GM12891 (cell line): ENCODE measurements around the gene CBX7.

Source experiments
- POLR2A ChIP-seq: IDR thresholded peaks from 2 replicates; pipeline ENCODE4 v1.6.1; 2011; ENCODE audit warnings: low read depth, low read length, control low read depth
- POLR2AphosphoS5 ChIP-seq: IDR thresholded peaks from 2 replicates; pipeline ENCODE4 v1.6.1; 2011; ENCODE audit warnings: low read depth, low read length, control low read depth

DNA sequence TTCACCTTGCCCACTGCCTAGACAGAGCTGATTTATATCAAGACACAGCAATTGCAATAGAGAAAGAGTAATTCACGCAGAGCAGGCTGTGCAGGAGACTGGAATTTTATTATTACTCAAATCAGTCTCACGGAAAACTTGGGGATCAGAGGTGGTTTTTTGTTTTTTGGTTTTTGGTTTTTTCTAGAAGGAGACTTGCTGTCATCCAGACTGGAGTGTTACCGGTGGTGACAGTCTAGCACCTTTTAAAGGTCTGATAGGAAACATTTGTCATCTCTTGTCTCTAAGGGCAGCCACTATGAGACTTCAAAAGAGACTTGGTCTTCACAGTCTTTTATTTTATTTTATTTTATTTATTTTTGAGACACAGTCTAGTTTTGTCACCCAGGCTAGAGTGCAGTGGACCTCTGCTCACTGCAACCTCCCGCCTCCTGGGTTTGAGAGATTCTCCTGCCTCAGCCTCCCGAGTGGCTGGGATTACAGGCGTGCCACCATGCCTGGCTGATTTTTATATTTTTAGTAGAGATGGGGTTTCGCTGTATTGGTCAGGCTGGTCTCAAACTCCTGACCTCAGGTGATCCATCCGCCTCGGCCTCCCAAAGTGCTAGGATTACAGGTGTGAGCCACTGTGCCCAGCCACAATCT is 36.4 kb downstream of the CBX7 start:
- no peak for TF ChIP-seq POLR2AphosphoS5
- TF ChIP-seq POLR2A: no peak
